SK-N-SH (cell line): ENCODE results near the gene OLFML2A.

Experiments
- CTCF ChIP-seq: fragments of 200-600 bp; sonication (generic); IDR thresholded peaks from 2 replicates; pipeline ENCODE4 v1.6.1; 2017; ENCODE audit warnings: antibody characterized with exemption, mild to moderate bottlenecking, moderate library complexity
- EP300 ChIP-seq, 2 experiments: IDR thresholded peaks; 2 replicates each; pipeline versions ENCODE4 v1.4.0 to v1.6.1; 2012; ENCODE audit warnings: borderline replicate concordance in 1 of 2, low read depth in 1 of 2, low read length in 1 of 2
- FOXM1 ChIP-seq: IDR thresholded peaks from 2 replicates; pipeline ENCODE4 v1.4.0; 2012; ENCODE audit warnings: low read depth, mild to moderate bottlenecking
- POLR2AphosphoS5 ChIP-seq: IDR thresholded peaks from 2 replicates; pipeline ENCODE4 v1.6.1; 2012; ENCODE audit warnings: low read depth, low read length
- TAF1 ChIP-seq: IDR thresholded peaks from 2 replicates; pipeline ENCODE4 v1.6.1; 2012; ENCODE audit warnings: low read depth, mild to moderate bottlenecking, low read length, moderate library complexity, borderline replicate concordance
- YY1 ChIP-seq: IDR thresholded peaks from 2 replicates; pipeline ENCODE4 v1.4.0; 2012; ENCODE audit warnings: low read depth, mild to moderate bottlenecking
- ZBTB33 ChIP-seq: IDR thresholded peaks from 2 replicates; pipeline ENCODE4 v1.4.0; 2012; ENCODE audit warnings: low read depth, borderline replicate concordance

- TF ChIP-seq CTCF (no peak), POLR2AphosphoS5 (no peak), EP300 (IDR thresholded peaks at IDR 0.05; ENCODE audit: borderline replicate concordance in 1 of 2, low read depth in 1 of 2, low read length in 1 of 2) (no peak), ZBTB33 (no peak), FOXM1 (no peak), YY1 (no peak), TAF1 (no peak)
These were observed 37.2 kb downstream of the OLFML2A start for GRCh38 chr9:124814164-124814535.
